HG03432 (cell line): ENCODE results near the gene FAP.

ENCODE experiments used
- ATAC-seq: cut with Tn5 transposase; IDR thresholded peaks from one replicate; pipeline ENCODE4 v1.9.1; 2021; ENCODE audit warnings: mild to moderate bottlenecking, moderate library complexity; ENCODE audit not compliant: unreplicated experiment

The FAP gene

DNA sequence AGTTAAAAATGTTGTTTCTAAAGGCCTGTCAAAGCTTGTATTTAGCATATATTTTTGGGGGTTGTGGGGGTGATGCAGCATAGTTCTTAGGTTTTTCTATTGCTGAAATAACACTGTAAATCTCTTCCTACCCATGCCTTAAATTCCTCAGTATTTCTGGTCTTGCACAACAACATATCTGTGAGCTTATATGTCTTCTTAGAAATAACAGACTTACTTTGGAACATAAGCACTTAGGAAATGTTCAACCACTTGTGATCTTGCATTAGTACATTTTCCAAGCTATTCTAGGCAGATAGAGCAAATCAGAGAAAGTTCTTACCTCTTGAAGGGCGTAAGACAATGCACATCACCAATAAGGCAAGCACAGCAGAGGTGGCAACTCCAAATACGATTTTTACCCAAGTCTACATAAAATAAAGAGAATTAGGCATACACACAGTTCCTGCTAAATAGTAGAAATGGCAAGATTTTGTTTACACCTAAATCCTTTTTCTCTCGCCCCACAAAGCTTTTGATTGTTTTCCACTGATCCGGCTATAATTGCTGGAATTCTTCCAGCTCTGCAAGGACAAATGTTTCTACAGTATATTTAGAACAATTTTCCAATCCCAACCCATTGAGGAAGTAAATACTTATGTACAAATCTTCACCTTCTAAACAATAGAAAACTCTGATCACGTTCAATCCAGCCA is 512 bp downstream of the FAP start:
- ATAC-seq = no peak

DNA sequence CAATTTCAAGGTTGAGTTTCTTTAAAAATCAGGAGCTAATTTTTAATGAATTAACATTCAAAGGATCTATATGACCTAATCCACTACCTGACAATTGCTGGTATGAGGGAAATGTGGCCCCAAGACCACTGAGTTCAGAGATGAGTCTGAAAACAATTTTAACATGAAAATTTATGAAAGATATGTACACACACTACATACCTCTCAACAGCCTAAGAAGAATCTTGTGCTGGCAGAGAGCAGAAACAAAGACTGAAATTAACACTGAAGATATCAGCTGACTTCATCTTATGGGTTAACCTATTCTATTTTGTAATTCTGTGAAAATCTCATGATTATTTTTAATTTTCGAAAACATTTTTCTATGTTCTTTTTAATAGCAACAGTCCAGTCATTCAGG is 1.7 kb downstream of the FAP start:
- ATAC-seq = no peak

DNA sequence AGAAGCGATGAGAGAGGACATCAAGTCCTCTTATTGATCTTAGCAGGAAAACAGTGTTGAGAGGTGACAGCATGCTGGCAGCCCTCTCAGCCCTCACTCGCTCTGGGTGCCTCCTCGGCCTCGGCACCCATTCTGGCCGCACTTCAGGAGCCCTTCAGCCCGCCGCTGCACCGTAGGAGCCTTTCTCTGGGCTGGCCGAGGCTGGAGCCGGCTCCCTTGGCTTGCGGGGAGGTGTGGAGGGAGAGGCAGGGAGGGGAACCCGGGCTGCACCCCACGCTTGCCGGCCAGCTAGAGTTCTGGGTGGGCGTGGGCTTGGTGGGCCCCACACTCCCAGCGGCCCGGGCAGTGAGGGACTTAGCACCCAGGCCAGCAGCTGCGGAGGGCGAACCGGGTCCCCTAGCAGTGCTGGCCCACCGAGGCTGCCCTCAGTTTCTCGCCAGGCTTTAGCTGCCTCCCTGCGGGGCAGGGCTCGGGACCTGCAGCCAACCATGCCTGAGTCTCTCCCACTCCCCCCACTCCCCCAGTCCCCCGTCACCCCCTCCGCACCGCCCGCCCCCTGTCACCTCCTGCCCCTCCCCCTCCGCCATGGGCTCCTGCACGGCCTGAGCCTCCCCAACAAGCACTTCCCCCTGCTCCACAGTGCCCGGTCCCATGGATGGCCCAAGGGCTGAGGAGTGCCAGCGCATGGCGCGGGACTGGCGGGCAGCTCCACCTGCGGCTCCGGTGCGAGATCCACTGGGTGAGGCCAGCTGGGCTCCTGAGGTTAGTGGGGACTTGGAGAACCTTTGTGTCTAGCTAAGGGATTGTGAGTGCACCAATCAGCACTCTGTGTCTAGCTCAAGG is 8.4 kb downstream of the FAP start:
- ATAC-seq = no peak

DNA sequence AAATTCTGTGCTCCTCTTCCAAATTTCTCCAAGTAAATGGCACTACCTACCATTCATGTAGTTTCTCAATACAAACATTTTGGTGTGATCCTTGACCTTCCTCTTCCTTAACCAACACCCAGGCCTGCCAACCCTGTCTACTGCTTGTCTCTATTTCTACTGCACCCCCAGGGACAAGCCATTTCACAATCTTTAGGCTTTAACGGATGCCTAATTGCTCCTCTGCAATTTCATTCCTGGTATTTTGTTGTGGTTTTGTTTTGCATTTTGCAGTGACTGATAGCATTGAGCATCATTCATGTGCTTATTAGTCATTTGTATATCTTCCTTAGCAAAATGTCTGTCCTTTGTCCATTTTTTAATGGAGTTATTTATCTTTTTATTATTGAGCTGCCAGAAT is 10.0 kb downstream of the FAP start:
- ATAC-seq = no peak

DNA sequence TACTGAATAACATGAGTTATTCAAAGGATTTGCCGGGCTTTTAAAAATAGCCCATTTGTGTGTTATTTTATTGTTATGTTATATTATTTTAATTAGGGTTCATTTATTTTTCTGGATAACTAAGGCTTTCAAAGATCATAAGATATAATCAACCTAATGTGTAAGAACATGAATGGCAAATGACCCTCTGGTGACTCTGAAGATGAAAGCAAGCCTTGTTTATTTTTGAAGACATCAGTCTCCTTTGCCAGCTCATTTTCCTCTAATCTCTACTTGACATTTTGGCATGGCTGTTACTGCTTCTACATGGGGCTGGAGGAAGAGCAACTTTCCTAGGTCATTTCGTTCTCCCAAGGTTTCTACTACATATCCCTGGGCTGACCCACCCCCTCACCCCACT is 10.6 kb downstream of the FAP start:
- no peak for ATAC-seq

DNA sequence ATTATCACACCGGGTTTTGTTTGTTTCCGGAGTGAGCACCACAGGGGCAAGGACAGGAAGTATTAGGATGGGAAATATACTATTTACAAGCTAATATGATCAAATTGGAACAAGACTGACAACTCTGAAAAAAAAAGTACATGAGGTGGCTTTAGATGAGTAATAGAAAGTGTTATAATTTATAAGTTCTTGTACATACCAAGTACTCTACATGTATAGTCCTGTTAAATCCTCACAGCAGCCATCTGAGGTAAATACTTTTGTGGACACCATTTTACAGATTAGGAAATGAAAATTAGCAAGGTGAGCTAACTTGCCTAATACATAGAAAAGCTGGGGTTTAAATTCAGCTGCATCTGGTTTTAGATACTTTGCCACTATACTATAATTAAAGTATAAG is 11.2 kb downstream of the FAP start:
- no peak for ATAC-seq

DNA sequence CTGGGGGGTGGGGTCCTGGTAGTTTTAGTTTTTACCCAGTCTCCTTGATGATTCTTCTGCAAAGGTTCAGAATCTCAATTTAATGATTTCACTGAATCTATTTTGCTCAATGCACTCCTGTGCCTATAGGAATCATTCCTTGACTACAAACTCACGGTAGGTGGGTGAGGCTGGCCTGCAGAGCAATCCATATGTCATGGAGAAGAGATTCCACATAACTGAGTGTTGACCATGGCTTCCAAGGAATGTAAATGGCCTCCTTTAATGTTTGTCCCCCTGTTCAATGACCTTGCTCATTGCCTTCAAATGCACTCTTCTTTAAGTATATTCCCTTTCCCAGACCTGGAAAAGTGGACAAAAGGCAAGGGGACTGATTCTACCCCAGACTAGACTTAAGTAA is 12.5 kb downstream of the FAP start:
- ATAC-seq = no peak

DNA sequence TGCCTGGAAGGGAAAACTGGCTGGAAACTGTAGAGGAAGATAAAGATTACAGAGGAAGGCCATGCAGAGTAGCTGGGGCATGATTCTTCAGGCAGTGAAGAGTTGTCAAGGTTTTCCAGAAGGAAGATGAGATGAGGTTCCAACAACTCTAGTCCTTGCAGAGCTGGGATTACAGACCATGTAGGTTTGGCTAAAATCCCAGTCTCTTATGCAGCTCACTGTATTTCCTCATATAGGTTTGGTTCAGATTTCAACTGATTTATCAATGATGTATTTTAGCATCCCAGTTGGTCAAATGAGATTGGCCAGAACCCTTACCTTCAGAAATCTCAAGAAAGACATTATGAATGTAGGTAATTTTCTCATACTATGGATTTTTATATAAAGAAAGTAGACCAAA is 16.4 kb downstream of the FAP start:
- no peak for ATAC-seq

DNA sequence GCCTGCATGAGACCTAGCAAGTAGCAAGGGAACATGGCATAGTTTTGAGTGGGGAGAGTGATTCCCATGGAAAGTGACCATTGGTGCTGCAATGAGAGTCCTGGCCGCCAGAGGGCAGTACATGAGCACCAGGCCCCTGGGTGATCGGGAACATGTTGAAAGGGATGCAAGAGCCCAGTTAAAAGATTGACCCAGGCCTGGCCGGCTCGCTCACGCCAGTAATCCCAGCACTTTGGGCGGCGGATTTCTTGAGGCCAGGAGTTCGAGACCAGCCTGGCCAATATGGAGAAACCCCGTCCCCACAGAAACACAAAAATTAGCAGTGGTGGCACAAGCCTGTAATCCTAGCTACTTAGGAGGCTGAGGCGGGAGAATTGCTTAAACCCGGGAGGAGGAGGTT is 22.2 kb downstream of the FAP start:
- peak; percentile 98 for ATAC-seq

DNA sequence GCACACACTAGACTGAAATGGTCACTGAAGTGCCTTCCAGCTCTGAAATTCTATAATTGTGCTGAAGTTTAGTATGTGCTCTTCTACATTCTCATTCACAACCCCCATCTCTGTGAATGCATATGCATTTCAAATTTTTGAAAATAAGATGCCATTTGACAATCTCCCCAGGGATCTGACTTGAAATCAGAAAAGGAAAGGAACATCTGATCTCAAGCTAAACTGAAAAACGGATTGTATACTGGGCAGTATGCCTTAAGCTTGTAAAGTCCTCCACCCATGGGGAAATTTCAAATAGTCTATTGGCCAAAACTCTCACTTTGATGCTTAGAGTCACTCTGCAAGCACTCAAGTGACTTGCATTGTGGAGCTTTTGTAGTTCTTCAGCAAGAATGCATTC is 22.9 kb downstream of the FAP start:
- no peak for ATAC-seq

DNA sequence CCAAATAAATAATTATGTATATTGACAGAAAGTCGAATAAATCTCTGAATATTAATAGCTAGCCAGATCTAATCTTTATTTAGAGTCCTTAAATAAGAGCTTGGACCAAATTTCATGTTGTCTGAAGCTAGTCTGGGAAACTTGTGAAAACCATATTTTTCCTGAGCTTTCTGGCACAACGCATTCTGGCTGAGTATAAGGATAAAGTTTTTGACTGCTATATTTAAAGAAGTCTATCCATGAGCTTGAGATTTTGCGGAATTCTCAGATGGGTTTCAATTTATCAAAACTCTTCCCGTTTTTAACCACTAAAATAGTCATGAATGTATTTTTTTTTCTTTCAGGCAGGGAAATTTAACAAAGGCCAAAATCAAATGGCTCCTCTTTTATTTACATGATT is 23.8 kb downstream of the FAP start:
- no peak for ATAC-seq

DNA sequence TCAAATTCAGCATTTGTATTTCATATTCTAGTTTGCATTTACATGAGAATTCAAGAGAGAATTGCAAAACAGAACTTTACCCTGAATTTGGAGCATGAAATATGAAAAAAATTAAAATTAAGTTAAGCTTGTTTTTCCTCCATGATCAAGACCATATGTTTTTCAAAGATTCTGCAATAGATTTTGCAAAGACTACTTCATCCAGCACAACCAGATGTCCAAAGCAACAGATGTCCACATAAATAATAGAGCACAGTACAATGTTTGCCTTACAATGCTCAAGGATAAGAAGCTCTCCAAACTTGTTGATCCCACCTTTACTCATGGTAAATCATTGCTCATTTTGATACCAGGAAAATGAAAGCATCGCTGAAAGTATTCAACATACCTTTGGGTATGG is 25.6 kb downstream of the FAP start:
- ATAC-seq = no peak

DNA sequence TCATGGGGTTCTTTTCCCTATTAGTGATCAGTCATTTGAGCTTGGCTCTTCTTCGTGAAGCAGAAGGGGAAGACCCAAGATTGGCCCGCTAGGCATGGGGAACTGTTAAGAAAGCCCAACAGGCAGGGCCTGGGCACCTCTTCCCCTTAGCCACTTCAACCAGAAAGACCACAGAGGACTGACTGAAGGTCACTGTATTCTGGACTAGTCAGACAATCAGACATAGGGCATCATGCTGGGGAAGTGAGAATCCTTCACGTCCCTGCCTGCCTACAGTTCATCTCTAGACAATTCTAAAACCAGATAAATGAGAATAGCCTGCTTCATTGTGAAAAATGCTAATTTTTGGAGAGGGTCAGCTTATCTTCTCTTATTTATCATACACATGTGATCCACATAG is 28.1 kb downstream of the FAP start:
- no peak for ATAC-seq

DNA sequence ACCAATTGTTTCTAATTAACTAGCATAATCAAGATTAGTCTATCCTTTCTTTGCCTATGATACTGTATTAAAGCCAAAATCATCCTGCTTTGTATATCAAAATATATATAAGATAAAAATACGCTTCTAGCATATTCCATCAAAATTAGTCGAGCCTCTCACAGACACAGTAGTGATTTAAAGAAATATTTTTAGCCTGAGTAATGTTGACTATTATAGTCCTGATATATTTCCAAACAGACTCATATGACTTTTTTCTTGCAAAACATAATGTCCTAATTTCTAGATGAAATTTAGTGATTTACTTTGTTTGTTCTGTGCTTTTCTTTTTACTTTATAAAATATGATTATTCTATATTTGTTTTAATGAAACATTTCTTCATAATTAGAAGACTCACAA is 30.9 kb downstream of the FAP start:
- ATAC-seq = no peak

DNA sequence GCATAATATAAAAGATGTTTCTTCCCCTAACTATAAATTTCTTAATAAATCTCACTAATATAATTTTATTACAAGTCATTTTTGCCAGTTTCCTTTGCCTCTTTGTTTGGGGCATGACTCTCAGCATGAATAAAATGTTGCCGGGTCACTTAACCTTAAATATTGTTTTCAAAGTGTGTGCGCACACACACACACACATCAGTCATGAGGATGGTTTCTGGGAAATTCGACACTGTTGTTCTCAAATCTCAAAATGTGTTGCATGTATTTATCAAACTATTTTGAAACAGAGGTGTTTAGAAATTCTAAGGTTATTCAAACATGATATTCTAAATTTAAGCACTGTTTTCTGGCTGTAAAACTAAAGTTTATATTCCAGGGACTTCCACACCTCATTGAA is 31.5 kb downstream of the FAP start:
- no peak for ATAC-seq

DNA sequence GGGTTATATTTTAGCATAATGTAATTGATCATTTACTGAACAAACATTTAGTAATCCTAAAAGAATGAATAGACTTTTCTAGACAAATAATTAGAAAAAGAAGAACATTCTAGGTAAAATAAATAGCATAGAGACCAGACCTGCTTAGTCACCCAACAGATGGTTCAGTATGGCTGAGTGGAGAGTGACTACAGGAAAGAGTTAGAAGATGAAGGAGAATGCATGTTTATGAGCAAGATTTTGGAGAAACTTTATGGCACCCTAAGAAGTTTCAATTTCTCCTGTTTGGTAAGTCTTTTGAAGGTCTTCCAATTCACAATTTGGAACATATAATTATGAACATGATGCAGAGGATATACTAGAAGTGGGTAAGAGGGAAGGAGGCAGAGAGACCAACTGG is 32.9 kb downstream of the FAP start:
- no peak for ATAC-seq

DNA sequence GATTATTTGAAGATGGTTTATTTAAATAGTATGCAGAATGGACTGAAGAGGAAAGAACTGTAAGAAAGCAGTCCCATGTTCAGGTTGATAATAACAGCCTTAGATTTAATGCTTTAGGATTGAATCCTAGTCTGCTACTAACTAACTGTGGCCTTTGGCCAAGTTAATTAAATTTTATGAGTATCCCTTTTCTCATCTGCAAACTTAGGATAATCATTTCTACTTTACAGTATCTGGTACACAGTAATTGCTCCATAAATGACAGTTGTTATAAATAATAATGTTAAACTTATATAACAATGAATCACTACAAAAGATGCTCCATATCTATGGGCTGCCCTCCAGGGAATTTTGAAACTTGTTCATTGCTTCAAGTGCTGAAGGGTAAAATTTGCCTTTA is 41.0 kb downstream of the FAP start:
- ATAC-seq = no peak

DNA sequence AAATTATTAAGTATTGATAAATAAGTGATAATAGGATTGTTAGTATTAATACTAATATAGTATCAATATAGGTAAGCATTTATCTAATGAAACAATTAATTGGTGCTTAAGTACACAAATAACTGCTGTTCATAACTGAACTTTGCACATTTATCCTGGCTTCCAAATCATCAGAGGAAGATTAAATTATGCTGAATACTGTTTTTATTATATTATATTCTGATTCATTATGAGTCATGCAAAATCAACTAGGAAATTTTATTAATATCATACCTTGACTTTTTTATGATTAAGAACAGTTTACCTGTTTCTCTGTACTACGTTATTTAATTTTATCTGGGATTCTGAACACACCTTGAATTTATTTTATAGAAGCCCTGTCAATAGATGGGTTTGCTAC is 42.6 kb downstream of the FAP start:
- ATAC-seq = no peak

DNA sequence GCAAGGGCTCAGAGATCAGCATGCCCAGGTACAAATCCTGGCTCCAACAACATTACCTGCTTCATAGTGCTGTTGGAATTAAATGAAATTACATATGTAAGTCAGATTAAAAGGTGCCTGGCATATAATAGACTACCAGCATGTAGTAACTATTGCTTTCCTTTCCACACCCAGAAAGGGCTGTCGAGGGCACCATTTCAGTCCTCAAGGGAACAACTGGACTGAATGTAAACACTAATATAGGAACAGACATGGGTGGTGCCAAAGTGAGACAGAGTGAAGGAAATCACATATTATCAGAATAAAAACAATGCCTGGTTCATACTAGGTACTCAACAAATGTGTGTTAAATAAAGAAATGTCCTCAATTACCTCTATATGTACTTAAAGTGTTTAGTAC is 43.3 kb downstream of the FAP start:
- ATAC-seq = no peak

DNA sequence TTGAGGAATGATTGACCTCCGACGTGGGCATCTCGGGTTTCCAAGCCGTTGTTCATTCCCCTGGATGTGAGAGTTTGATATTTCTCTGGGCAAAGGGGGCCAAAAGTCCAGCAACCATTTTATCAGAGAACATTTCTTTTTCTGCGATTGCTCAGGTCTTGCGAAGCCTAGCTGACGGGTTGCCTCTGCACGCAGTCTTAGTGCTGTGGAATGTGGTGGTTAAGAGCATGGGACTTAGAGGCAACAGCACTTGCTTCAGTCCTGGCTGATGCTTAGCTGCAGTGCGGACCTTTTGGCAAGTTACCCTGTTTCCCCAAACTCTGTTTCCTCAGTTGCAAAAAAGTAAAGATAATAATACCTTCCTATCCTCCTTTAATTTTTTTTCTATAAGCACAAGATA is 45.0 kb downstream of the FAP start:
- no peak for ATAC-seq

DNA sequence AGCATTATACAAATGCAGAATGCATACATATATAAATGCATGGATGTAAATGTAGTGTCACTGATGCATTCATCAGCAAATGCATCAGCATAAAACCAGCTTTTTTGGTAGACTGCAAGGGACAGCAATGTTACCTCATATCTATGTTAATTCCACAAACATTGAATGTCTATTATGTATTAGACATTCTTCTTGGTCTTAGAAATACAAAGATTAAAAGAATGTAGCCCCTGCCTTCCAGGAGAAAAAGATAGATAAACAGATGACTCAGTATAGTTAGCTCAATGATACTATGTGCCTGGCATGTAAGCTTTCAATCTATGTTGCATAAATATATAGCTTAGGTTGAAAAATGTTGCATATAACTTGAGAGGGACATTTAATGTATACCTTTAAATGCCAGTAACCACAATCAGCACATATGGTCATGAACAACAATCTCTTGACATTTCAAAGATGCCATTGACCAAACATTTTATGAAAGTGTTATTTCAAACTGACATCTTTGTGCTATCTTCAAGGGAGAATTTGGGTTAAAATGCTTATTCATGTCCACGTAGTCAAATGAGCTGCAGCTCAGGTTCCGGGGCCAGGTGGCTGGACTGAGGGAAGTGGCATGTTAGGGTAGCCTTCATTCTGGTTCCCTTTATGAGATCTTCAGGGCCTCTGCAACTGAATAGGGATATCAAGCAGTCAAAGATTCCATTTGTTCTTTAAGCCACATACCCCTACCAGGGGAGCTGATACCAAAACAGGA is 46.0 kb downstream of the FAP start:
- no peak for ATAC-seq

DNA sequence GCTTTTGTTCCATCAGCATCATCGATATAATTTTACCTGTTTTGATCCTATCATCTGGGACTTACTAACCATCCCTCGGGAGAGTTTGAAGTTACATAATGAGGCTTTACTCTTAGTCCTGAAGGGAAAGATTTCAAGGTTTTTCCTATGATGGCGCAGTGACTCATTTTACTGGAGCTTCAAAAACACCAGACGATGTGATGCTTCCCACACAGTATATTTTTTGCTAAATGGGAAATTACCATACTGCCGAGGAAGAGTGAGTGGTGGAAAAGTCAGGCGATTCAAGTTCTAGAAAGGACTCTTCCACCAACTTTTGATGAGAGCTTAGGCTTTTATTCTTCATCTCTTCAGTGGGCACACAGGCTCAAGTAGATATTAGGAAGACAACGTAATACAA is 46.6 kb downstream of the FAP start:
- no peak for ATAC-seq
